Astrocyte of the spinal cord (primary cell): Measurements from ENCODE around the gene ASGR2.

Source experiments
- DNase-seq: peaks from one replicate; pipeline ENCODE4 v3.0.0; 2011; ENCODE audit warnings: low read depth, low spot score
- H3K4me3 ChIP-seq: 2 replicates; pipeline ENCODE4 v1.5.1; 2011; ENCODE audit warnings: low read depth, mild to moderate bottlenecking, low read length, moderate library complexity
- in situ Hi-C: cut with HindIII; loops from 2 replicates; pipeline ENCODE4 v1.10.0; 2017; ENCODE audit warnings: low sequenced_read_pairs
- TF ChIP-seq, protein P1 (sequence below): IDR thresholded peaks from 2 replicates; pipeline ENCODE4 v1.5.1; 2012; ENCODE audit warnings: low read depth, mild to moderate bottlenecking, low read length, inconsistent platforms

ASGR2 gene

DNA sequence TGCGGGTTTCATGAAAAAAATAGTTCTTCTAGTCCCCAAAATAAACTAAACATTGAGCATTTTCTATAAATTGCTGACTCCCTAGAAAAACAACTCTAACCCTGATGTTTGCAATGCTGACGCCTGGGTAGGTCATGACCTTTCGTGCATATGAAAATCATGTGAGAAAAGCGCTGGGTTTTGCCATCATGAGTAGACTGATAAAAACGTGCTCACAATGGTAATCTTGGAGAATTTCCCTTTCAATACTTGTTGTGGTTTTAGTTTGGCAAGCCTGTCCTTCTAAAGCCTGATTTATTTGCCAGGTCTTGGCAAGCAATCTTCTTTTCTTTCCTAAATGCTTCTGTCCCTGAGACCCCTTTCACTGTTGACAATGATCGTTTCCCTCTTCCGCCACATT, 30.5 kb downstream of the ASGR2 start:
- TF ChIP-seq, protein P1, sequence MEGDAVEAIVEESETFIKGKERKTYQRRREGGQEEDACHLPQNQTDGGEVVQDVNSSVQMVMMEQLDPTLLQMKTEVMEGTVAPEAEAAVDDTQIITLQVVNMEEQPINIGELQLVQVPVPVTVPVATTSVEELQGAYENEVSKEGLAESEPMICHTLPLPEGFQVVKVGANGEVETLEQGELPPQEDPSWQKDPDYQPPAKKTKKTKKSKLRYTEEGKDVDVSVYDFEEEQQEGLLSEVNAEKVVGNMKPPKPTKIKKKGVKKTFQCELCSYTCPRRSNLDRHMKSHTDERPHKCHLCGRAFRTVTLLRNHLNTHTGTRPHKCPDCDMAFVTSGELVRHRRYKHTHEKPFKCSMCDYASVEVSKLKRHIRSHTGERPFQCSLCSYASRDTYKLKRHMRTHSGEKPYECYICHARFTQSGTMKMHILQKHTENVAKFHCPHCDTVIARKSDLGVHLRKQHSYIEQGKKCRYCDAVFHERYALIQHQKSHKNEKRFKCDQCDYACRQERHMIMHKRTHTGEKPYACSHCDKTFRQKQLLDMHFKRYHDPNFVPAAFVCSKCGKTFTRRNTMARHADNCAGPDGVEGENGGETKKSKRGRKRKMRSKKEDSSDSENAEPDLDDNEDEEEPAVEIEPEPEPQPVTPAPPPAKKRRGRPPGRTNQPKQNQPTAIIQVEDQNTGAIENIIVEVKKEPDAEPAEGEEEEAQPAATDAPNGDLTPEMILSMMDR = no peak
- DNase-seq = peak; percentile 0
- H3K4me3 ChIP-seq = no peak overlapping the region
- in situ Hi-C loops = no loop called here

DNA sequence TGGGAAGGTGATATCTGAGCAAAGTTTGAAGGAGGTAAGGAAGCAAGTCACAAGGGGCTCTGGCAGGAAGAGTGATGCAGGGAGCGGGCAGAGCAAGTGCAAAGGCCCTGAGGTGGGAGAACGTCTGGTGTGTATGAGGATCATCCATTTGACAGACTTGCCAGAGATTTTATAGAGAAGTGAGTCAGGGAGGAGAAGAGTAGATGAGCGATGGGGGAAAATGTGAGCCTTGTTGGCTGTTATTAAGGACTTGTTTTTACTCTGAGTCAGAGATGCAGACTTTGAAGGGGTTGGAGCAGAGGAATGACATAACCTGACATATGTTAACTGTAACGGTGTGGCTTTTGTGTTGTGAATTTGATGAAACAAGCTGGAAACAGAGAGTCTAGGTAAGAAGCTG, 31.0 kb downstream of the ASGR2 start:
- DNase-seq = peak; percentile 17
- in situ Hi-C loops = no loop called here
- TF ChIP-seq, protein P1 = no peak
- H3K4me3 ChIP-seq = no peak overlapping the region

DNA sequence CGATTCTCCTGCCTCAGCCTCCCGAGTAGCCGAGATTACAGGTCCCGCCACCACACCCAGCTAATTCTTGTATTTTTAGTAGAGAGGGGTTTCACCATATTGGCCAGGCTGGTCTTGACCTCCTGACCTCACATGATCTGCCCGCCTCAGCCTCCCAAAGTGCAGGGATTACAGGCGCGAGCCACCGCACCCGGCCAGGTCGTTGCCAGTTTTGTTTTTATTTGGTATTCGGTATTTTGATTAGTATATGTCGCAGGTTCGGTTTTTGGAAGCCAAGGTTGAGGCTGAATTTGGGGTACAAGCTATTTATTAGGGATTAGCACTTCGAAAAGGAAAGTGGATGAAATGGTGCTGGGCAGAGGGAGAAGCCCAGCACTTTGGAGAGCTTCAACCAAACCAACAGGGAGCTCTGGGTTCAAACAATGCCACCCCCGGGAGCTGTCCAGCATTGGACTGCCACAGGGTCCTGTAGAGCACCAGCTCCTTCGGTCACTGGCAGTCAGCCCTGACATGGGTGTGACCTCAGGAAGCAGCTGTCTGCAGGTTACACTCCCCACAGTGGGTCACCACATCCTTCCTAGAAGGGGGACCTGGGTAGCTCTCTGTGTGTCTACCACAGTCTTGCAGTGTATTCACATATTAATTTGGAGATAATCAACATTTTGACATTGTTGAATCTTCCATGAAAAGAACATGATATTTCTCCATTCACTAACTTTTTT, 33.1 kb downstream of the ASGR2 start:
- in situ Hi-C loops = no loop called here
- DNase-seq = no peak
- TF ChIP-seq, protein P1 = no peak
- no peak overlapping the region for H3K4me3 ChIP-seq

DNA sequence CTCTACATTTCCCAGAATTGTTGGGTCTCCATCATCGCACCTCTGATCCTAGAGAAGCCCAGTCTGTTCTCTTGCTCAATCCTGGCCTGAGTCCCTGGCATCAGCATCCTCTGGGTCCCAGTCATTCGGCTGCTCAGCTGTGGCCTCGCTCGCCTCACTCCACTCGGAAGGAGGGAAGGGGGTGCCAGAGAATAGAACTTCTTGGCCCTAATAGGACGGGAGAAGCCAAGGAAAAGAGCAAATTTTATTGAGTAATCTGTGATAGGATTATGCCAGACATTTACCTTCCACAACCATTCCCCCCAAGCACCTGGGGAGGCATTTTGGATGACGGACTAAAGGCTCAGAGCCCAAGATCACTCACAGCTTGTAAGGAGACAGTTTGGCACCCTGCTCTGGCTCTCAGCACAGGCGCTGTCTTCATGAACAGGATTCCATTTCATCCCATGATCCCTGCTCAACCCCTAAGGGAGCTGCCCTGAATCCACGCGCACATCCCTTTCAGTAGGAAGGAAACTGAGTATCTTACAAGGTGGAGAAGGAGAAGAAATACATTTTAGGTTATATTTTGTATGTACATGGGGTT, 34.1 kb downstream of the ASGR2 start:
- TF ChIP-seq, protein P1 = no peak
- in situ Hi-C loops = no loop called here
- DNase-seq = no peak

DNA sequence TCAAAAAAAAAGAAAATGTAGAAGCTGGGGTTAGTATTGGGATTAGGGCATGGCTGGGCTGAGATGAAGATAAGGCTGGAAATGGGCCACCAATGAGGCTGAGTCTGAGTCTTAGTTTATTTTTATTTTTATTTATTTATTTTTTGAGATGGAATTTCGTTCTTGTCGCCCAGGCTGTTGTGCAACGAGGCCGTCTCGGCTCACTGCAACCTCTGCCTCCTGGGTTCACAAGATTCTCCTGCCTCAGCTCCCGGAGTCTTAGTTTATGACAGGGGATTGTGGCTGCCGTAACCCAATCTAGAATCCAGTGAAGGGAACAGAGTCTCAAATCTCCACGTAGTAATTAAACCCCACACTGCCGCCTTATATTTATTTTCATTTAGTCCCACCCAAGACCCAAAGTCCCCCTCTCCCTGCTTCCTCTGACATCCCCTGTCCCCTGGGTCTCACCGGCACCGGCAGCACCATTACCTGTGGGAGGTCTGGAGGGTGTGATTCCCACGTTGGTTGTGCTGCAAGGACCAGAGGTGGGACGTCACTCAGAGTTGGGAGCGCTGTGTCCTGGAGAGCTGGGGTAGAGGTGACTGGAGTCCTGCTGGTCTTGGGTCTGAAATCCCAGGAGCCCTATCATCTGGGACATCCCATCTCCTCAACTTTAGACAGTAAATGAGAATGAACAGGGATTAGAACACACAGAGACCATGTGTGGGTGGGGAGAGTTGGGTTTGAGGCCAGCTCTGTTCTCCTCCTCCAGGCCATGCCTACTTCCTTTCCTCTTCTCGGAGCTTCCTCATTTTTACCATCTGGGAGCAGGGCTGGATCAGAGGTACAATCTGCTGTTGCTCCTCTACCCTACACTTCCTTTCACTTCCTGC, 34.8 kb downstream of the ASGR2 start, which contains the start of gene CLEC10A:
CLEC10A (minus strand) TSS at position 671 of the 875 bp plus-strand sequence. CDS start 1,439 bp downstream, outside the sequence.
- in situ Hi-C loops = no loop called here
- no peak for DNase-seq
- no peak within 1 kb of the TSS for H3K4me3 ChIP-seq
- TF ChIP-seq, protein P1 = no peak

More for the DNA sequence above, 34.1 kb downstream of the ASGR2 start:
- H3K4me3 ChIP-seq = no peak overlapping the region

DNA sequence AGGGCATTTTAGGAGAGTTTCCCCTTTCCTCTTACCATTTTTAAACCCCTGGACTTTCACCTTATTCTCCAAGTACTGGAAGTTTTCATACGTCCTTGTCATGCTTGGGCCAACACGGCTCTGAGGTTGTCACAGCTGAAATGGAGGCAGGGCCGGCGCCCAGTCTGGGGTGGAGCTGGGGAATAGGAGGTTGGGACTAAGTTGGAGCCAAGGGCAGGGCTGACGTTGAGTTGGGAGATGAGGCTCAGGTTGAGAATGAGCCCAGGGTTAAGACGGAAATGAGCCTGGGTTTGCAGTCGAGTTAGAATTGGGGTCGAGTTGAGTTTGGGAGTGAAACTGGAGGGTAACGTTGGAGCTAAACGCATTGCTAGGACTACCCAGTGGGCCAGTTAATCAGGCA, 35.9 kb downstream of the ASGR2 start:
- TF ChIP-seq, protein P1 = no peak
- H3K4me3 ChIP-seq = no peak overlapping the region
- in situ Hi-C loops = no loop called here
- no peak for DNase-seq
